Measurements from ENCODE around the gene GJA9. TPM values are rescaled to one million over a fixed set of nuclear protein-coding genes. Genes with fewer than 3 reads are reported as not detected.

GJA9 gene
- polyA plus RNA-seq, 2 of the 4 experiments (the other 2 are of a cell fraction) = not detected

DNA sequence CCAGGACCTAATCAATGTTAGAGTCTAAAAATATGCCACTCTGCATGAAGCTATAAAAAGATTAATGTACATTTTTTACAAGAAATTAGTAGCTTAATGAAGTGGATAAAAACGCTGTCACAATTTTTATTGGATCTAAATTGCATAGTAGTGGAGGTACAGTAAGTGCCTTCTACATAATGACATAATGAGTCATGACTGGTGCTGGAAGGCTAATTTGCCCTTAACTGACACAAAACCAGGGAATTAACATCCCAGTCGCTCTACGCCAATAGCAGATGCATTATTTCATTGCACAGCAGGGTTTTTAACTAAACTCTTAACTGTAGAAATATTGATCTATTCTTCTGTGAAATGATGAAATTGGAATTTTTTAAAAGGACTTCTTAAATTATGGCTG is 55.1 kb downstream of the GJA9 start:
- CTCF ChIA-PET = interaction anchor here (1.0 kb wide), 1 partner anchor 218 kb away, joined by 3 read pairs; no protein-coding TSS in a partner anchor
- no peak for ATAC-seq
- no peaks in the 10 kb centered on the region for H3K4me1 ChIP-seq
- no peak for DNase-seq (ENCODE audit: low read depth in 1 of 2, low spot score in 1 of 2)
- no peak for TF ChIP-seq ESRRA (IDR thresholded peaks at IDR 0.05; ENCODE audit: borderline replicate concordance, low read length)
- TF ChIP-seq RARB (CRISPR knock-in tag; IDR thresholded peaks at IDR 0.05) = no peak
- no peaks in the 10 kb centered on the region for H3K9me3 ChIP-seq
- no peak overlapping the region for H3K4me2 ChIP-seq
- H3K27ac ChIP-seq = no peak overlapping the region
- no peak for FAIRE-seq
- no peak overlapping the region for H3K4me3 ChIP-seq
- WGBS (ENCODE audit: missing lambda C conversion rate) = 59% methylated on average over 3 of the region's 3 CpGs
- POLR2A ChIA-PET = no interaction called here

Small RNAs within 50 kb of the gene (small RNA-seq; reads per million reads assigned to genes)
- 0 reads per million in 6 experiments for gene GJA9-MYCBP
- 0 reads per million in 6 experiments for gene RNU6-605P

Other genes with a start within 250 kb of the GJA9 start
- 10.9 and 13.5 TPM in 2 replicates for gene RRAGC, start 21.8 kb downstream of the GJA9 start, polyA plus RNA-seq (2011; rRNA removed)
- 14.1 to 18.0 TPM (median 16.3 TPM) in 3 replicates for gene RRAGC, start 21.8 kb downstream of the GJA9 start, polyA plus RNA-seq (2017; fragmentation: RNase III; extraction: RNeasy Plus Mini Kit Qiagen cat#74134 plus additional on column Dnase treatment)
- gene MYCBP, start 8.2 kb downstream of the GJA9 start, polyA plus RNA-seq (2011; rRNA removed) = 20.8 and 25.5 TPM in 2 replicates
- gene MYCBP, start 8.2 kb downstream of the GJA9 start, polyA plus RNA-seq (2017; fragmentation: RNase III; extraction: RNeasy Plus Mini Kit Qiagen cat#74134 plus additional on column Dnase treatment) = 25.0 to 29.4 TPM (median 27.8 TPM) in 3 replicates
- 2.5 and 2.6 TPM in 2 replicates for gene RHBDL2, start 60.2 kb upstream of the GJA9 start, polyA plus RNA-seq (2011; rRNA removed)
- 3.4 to 3.7 TPM (median 3.6 TPM) in 3 replicates for gene RHBDL2, start 60.2 kb upstream of the GJA9 start, polyA plus RNA-seq (2017; fragmentation: RNase III; extraction: RNeasy Plus Mini Kit Qiagen cat#74134 plus additional on column Dnase treatment)
- 62.0 and 72.0 TPM in 2 replicates for gene AKIRIN1, start 109.7 kb upstream of the GJA9 start, polyA plus RNA-seq (2011; rRNA removed)
- 37.7 to 39.6 TPM (median 38.6 TPM) in 3 replicates for gene AKIRIN1, start 109.7 kb upstream of the GJA9 start, polyA plus RNA-seq (2017; fragmentation: RNase III; extraction: RNeasy Plus Mini Kit Qiagen cat#74134 plus additional on column Dnase treatment)
- 521 and 711 TPM in 2 replicates for gene NDUFS5, start 144.8 kb upstream of the GJA9 start, polyA plus RNA-seq (2011; rRNA removed)
- gene NDUFS5, start 144.8 kb upstream of the GJA9 start, polyA plus RNA-seq (2017; fragmentation: RNase III; extraction: RNeasy Plus Mini Kit Qiagen cat#74134 plus additional on column Dnase treatment) = 534 to 612 TPM (median 540 TPM) in 3 replicates

Data from A549 (cell line).